GM19372 (cell line): ENCODE measurements around the gene RADIL.
"Not testable (repeated sequence)": the region's sequence is repeated elsewhere in the genome, so short reads cannot be mapped to it uniquely, and the experiment has no call there.

Experiments
- ATAC-seq: cut with Tn5 transposase; IDR thresholded peaks from one replicate; pipeline ENCODE4 v1.9.1; 2021; ENCODE audit warnings: mild to moderate bottlenecking, low read depth, moderate library complexity; ENCODE audit not compliant: unreplicated experiment

The RADIL gene

GRCh38 chr7:4794591-4795350, 88.7 kb downstream of the RADIL start:
- no peak for ATAC-seq

- not testable (repeated sequence) for ATAC-seq
Measured at GRCh38 chr7:4794171-4794570, 89.3 kb downstream of the RADIL start.

- not testable (repeated sequence) for ATAC-seq
Measured at GRCh38 chr7:4793385-4793993, 90.0 kb downstream of the RADIL start.

GRCh38 chr7:4792537-4793126, 90.9 kb downstream of the RADIL start:
- ATAC-seq = no peak

GRCh38 chr7:4791738-4792536, 91.6 kb downstream of the RADIL start:
- no peak for ATAC-seq

- ATAC-seq = no peak
Measured at GRCh38 chr7:4791101-4791737, 92.3 kb downstream of the RADIL start.

- no peak for ATAC-seq
Measured at GRCh38 chr7:4790516-4790991, 93.0 kb downstream of the RADIL start.

- no peak for ATAC-seq
Measured at GRCh38 chr7:4790078-4790465, 93.4 kb downstream of the RADIL start.

- ATAC-seq = no peak
Measured at GRCh38 chr7:4789194-4790077, 94.1 kb downstream of the RADIL start.

- no peak for ATAC-seq
Measured at GRCh38 chr7:4788627-4789189, 94.8 kb downstream of the RADIL start.

- ATAC-seq = no peak
Measured at GRCh38 chr7:4787947-4788626, 95.4 kb downstream of the RADIL start.

- no peak for ATAC-seq
Measured at GRCh38 chr7:4787541-4787940, 96.0 kb downstream of the RADIL start.

GRCh38 chr7:4786015-4786414, 97.5 kb downstream of the RADIL start:
- no peak for ATAC-seq

GRCh38 chr7:4785371-4785770, 98.1 kb downstream of the RADIL start:
- no peak for ATAC-seq

- ATAC-seq = no peak
Measured at GRCh38 chr7:4784799-4785198, 98.7 kb downstream of the RADIL start.

GRCh38 chr7:4783762-4784351, 99.7 kb downstream of the RADIL start:
- no peak for ATAC-seq

- no peak for ATAC-seq
Measured at GRCh38 chr7:4783292-4783652, 100.2 kb downstream of the RADIL start.
